SIG-M5 treated with dmso at 0.1 percent for 504 hours (cell line): ENCODE data around the gene SBK2.
"Not testable (repeated sequence)": the region's sequence is repeated elsewhere in the genome, so short reads cannot be mapped to it uniquely, and the experiment has no call there.

Experiments
- DNase-seq: peaks from one replicate; lab custom pipeline; 2025; ENCODE audit not compliant: unreplicated experiment; lab: John Stamatoyannopoulos, UW

SBK2 gene

GRCh38 chr19:55535965-55536350 is 975 bp downstream of the SBK2 start:
- no peak for DNase-seq

GRCh38 chr19:55535173-55535964 is 1.6 kb downstream of the SBK2 start:
- DNase-seq, result no peak

DNA sequence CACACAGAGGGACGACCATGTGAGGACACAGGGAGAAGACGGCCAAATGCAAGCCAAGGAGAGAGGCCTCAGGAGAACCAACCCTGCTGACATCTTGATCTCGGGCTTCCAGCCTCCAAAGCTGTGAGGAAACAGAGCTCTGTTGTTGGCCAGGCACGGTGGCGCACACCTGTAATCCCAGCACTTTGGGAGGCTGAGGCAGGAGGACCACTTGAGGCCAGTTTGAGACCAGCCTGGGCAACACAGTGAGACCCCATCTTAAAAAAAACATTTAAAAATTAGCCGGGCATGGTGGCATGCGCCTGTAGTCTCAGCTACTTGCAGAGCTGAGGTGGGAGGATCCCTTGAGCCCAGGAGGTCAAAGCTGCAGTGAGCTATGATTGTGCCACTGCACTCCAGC is 2.7 kb downstream of the SBK2 start:
- DNase-seq, result not testable (repeated sequence)

DNA sequence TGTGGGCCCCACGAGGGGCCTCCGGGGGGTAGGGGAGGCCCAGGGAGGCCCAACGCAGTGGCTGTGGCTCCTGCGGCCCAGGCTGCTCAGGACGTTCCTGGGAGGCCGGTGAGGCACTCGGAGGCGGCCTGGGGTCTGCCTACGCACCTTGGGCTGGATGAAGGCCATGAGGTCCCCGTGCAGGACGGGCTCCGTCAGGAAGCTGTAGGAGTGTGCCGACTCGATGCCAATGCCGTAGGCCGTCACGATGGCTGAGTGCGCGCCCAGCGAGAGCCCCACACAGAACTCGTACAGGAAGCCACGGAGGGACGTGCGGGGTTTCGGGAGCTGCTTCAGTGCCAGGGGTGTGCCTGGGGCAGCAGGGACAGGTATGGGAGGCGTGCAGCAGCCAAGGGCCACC is 5.9 kb downstream of the SBK2 start:
- no peak for DNase-seq

- DNase-seq, result no peak
Measured at GRCh38 chr19:55529636-55530234, 7.2 kb downstream of the SBK2 start.

DNA sequence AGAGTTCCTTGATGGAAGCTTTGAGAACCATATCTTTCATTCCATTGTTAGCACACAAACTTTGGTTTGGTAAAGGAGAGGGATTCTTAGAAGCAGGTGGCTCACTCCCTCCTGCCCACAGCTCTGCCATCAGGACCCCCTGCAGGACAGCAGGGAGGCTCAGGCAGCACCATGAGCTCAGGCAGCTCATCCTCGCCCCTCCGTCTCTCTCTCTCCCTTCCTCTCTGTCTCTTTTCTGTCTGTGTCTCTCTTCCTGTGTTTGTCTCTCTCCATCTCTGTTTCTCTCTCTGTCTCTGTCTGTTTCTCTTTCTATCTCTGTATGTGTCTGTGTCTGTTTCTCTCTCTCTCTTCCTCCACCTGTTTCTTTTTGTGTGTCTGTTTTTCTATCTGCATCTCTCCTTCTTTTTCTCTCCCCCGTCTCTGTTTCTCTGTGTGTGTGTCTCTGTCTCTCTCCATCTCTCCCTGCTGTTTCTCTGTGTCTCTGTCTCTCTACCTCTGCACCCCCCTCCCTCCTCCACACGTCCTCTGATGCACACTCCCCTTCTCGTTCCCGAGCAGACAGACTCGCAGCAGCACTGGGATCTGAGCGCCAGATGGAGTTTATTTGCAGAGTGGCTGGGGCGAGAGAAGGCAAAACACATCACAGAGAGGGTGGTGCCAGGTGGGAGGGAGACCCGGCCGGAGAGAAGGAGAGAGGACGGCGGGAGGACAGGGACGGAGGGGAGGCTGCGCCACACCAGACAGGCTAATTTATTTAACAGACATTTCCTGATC is 8.7 kb downstream of the SBK2 start:
- DNase-seq, result no peak

- DNase-seq, result no peak
Measured at GRCh38 chr19:55527197-55528029, 9.5 kb downstream of the SBK2 start.

GRCh38 chr19:55526216-55527196 is 10.4 kb downstream of the SBK2 start:
- no peak for DNase-seq

DNA sequence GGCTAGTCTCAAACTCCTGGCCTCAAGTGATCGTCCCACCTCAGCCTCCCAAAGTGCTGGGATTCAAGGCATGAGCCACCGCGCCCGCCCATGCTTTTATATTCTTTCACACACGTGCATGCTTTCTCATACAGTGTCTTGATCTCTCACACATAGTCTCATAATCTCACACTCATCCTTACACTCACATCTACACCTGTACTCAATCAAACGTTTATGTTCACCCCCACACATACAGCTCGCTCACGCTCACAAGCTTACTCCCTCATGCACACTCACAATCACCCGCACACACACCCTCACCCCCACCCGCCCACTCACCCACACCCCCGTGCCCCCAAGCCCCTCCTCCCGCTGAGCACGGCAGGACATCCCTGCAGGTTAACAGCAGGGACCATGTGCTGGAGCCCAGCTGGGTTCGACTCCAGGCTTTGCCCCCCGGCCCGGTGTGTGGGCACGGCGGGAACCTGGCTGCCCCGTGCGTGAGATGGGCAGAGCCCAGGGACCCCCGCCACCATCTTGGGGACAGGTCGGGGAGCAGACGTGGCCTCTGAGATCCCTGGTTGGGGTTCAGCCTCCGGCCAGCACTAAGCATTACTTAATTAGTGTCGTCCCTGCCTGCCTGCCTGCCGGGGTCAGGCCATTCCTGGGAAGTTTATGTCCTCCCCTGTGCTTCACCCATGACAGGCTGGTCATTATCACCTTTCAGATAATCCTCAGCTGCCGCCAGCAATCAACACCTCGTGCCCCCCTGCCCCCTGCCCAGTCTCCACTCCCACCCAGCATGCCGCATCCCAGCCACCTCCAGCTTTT is 11.4 kb downstream of the SBK2 start:
- DNase-seq, result no peak

GRCh38 chr19:55520691-55521292 is 16.1 kb downstream of the SBK2 start:
- no peak for DNase-seq

GRCh38 chr19:55519451-55520311 is 17.3 kb downstream of the SBK2 start:
- no peak for DNase-seq

- peak; percentile 83 for DNase-seq
Measured at GRCh38 chr19:55516878-55517620, 19.9 kb downstream of the SBK2 start.

- no peak for DNase-seq
Measured at GRCh38 chr19:55508120-55508519, 28.8 kb downstream of the SBK2 start.

- no peak for DNase-seq
Measured at GRCh38 chr19:55504981-55505380, 32.0 kb downstream of the SBK2 start.

DNA sequence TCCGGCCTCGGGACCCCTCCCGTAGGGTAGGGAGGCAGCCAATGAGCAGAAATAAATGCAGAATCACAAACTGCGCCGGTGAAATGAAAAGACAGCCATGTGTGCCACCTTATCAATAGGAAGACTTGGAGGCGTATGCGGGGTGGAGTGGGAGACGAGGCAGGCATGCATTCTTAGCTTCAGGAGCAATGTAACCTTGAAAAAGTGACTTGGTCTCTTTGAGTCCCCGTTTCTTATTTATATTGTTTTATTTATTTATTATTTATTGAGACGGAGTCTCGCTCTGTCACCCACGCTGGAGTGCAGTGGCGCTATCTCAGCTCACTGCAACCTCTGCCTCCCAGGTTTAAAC is 32.7 kb downstream of the SBK2 start:
- DNase-seq, result no peak

DNA sequence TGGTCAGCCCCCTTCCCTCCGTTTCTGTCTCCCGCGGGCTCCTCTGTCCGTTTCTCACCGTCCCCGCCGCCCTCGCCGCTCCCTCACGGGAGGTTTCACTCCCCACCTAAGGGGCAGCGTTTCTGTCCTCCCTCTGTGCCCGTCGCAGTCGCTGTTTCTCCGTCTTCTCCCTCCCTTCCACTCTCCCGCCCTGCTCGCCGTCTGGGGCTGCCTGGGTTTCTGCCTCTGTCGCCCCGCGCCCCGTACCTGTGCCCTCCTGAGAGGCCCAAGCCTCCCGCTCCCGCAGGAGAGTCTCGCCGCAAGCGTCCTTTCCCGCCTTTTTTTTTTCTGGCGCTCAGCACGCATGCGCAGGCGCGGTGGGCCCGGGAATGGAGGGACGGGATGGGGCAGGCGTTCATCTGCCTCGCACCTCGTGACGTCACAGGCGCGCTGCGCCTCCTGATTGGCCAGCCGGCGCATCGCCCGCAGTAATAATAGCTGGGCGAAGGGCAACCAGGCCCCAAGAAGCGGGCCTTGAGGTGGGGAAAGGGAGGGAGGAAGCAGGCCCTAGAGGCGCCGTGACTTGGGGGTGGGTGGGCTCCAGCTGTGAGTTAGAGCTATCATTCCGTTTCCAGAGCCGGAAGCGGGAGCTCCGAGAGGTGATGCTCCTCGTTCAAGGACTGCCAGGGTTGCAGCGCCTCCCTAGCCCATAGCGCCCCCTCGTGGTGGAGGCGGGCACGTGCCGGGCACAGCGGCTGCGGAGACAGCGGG is 33.3 kb downstream of the SBK2 start:
- peak; percentile 55 for DNase-seq

DNA sequence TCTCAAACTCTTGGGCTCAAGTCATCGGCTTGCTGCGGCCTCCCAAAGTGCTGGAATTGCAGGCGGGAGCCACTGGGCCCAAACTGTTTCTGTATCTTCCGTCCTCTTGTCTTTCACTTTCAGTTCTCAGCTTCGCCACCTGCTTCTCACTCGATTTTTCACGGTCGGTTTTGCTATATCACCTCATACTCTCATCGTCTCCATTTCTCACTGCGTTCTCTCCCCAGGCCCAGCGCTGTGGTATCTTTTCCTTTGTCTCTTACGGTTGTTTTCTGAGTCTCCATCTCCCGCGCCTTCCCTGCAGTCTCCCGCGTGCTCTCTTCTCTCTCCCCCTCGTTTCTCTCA is 33.8 kb downstream of the SBK2 start:
- no peak for DNase-seq
